ENCODE results near the gene FBXO36. TPM values are rescaled to one million over a fixed set of nuclear protein-coding genes. Genes with fewer than 3 reads are reported as not detected.

The FBXO36 gene
- total and polyA plus RNA-seq, 2 of the 13 experiments (the other 11 are each of a cell fraction or from before 2014, with no cell fraction given), result 2.8 TPM

GRCh38 chr2:229900012-229900411 is 22.3 kb upstream of the FBXO36 start:
- CTCF ChIA-PET (ENCODE audit: low intra/inter-chr PET ratio, low total read pairs), result no interaction called here
- Histone ChIP-seq H3K27me3 (ENCODE audit: control insufficient read depth in 1 of 2, insufficient read depth in 2 of 2, low read length in 2 of 2) (no peaks in the 10 kb centered on the region), H3K9ac (ENCODE audit: insufficient read depth, low read depth, low read length) (no peak overlapping the region), H4K20me1 (ENCODE audit: insufficient read depth, low read length) (peaks cover 49% of the 10 kb centered on the region), H3K36me3 (replicated peaks in 1 of 2; ENCODE audit: control insufficient read depth in 1 of 2, insufficient read depth in 2 of 2, low read length in 2 of 2) (peaks cover 4 to 23% of the 10 kb centered on the region in 2 experiments; a peak in 4 of 5 replicates), H3K4me2 (ENCODE audit: low read depth, low read length) (0 out of 2 replicates have a peak overlapping the region, but pooled peaks have one; percentile 0), H3K79me2 (ENCODE audit: insufficient read depth, low read length) (peaks cover 90% of the 10 kb centered on the region), H3K9me3 (ENCODE audit: low read length) (no peaks in the 10 kb centered on the region), H3K4me1 (ENCODE audit: insufficient read depth, low read length) (peaks cover 24% of the 10 kb centered on the region), H3K27ac (ENCODE audit: extremely low read length, insufficient read depth, low read length) (no peak overlapping the region), H3K4me3 (replicated peaks in 1 of 3; ENCODE audit: insufficient read depth in 1 of 3, low read depth in 2 of 3, low read length in 3 of 3) (no peak overlapping the region), H2AFZ (ENCODE audit: low read length) (no peak overlapping the region)
- no TSS peak for BruUV-seq (replicated peaks)
- FAIRE-seq (no peak), DNase-seq (ENCODE audit: low spot score) (peak; percentile 62), ATAC-seq (peak; percentile 75)
- intact Hi-C loops (cut with micrococcal nuclease; ENCODE audit: unreplicated experiment) (no loop called here), in situ Hi-C loops (cut with HindIII; ENCODE audit: extremely low pct_ligation_motif_present, low pct_unique_long_range_greater_than_20kb) (no loop called here)
- POLR2A ChIA-PET, result interaction anchor here (2.1 kb wide), 1 partner anchor 21 kb away, joined by 6 read pairs; no protein-coding TSS in a partner anchor
- WGBS (ENCODE audit: low lambda C conversion rate), result 73% methylated on average over 3 of the region's 3 CpGs
- TF ChIP-seq AHR (CRISPR knock-in tag; IDR thresholded peaks at IDR 0.05), result no peak
- TF ChIP-seq SATB2 (CRISPR knock-in tag; IDR thresholded peaks at IDR 0.05), result no peak
- no peak for TF ChIP-seq ZNF710 (CRISPR knock-in tag; IDR thresholded peaks at IDR 0.05; ENCODE audit: borderline replicate concordance)
- no peak for TF ChIP-seq BRF2 (CRISPR knock-in tag; IDR thresholded peaks at IDR 0.05)
- TF ChIP-seq ZBTB40 (IDR thresholded peaks at IDR 0.05), result no peak
- TF ChIP-seq ZBTB40 (CRISPR knock-in tag; IDR thresholded peaks at IDR 0.05), result no peak
- no peak for TF ChIP-seq KLF11 (CRISPR knock-in tag; IDR thresholded peaks at IDR 0.05)
- TF ChIP-seq POGK (CRISPR knock-in tag; conservative IDR thresholded peaks at IDR 0.05), result no peak
- TF ChIP-seq ZBTB3 (CRISPR knock-in tag; IDR thresholded peaks at IDR 0.05; ENCODE audit: borderline replicate concordance, low read depth), result no peak
- TF ChIP-seq NFIC (IDR thresholded peaks at IDR 0.05; ENCODE audit: low read length), result peak; percentile 60; the same call in 1 of the 2 replicates
- no peak for TF ChIP-seq KDM3A (CRISPR knock-in tag; IDR thresholded peaks at IDR 0.05; ENCODE audit: low read depth)

Data from HepG2 (cell line).